Breast epithelium (tissue), 3 donors: ENCODE results near the gene MYO5A.

ENCODE experiments used
- POLR2AphosphoS5 ChIP-seq, 3 donors: sonication (generic); formaldehyde crosslinking; IDR thresholded peaks; one replicate each; pipeline ENCODE4 v1.6.1; 2017; ENCODE audit warnings: antibody characterized with exemption in 3 of 3
- TF ChIP-seq, protein P1 (sequence below), 3 donors: fragments of 450-650 bp; IDR thresholded peaks; one replicate each; pipeline ENCODE4 v1.5.1; 2016 to 2017; ENCODE audit warnings: antibody characterized with exemption in 3 of 3, mild to moderate bottlenecking in 3 of 3, moderate library complexity in 3 of 3

DNA sequence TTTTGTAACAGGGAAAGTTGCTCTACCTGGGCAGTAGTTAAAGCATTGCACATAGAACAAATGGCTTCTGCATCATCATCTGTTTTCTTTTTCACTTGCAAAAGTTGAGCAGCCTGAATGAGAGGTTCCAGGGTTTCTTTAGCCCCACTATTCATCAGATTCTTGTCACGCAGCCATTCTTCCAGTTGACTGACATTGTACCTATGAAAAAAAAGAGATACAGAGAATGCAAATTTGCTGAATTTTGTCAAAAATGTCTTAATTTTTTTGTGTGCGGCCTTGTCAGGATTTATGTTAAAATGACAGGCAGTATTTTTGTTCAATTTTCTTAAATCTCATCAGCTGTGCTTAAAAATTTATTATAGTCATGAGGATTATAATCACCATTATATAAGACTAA, 211.7 kb downstream of the MYO5A start:
- TF ChIP-seq, protein P1, sequence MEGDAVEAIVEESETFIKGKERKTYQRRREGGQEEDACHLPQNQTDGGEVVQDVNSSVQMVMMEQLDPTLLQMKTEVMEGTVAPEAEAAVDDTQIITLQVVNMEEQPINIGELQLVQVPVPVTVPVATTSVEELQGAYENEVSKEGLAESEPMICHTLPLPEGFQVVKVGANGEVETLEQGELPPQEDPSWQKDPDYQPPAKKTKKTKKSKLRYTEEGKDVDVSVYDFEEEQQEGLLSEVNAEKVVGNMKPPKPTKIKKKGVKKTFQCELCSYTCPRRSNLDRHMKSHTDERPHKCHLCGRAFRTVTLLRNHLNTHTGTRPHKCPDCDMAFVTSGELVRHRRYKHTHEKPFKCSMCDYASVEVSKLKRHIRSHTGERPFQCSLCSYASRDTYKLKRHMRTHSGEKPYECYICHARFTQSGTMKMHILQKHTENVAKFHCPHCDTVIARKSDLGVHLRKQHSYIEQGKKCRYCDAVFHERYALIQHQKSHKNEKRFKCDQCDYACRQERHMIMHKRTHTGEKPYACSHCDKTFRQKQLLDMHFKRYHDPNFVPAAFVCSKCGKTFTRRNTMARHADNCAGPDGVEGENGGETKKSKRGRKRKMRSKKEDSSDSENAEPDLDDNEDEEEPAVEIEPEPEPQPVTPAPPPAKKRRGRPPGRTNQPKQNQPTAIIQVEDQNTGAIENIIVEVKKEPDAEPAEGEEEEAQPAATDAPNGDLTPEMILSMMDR (IDR thresholded peaks at IDR 0.05): no peak
- no peak for TF ChIP-seq POLR2AphosphoS5 (IDR thresholded peaks at IDR 0.05)
